Panc1 (cell line): ENCODE results near the gene WWOX.

ENCODE experiments used
- CTCF ChIP-seq: fragments of 450-650 bp; IDR thresholded peaks from 2 replicates; pipeline ENCODE4 v1.5.1; 2017; ENCODE audit warnings: mild to moderate bottlenecking
- POLR2AphosphoS5 ChIP-seq: IDR thresholded peaks from 2 replicates; pipeline ENCODE4 v1.6.1; 2012; ENCODE audit warnings: mild to moderate bottlenecking, low read depth, low read length, moderate library complexity
- SIN3A ChIP-seq: IDR thresholded peaks from 2 replicates; pipeline ENCODE4 v1.6.1; 2012; ENCODE audit warnings: low read depth, mild to moderate bottlenecking, low read length, moderate library complexity, borderline replicate concordance; ENCODE audit not compliant: insufficient read depth
- TCF7L2 ChIP-seq: IDR thresholded peaks from 2 replicates; pipeline ENCODE4 v1.6.1; 2011; ENCODE audit warnings: mild to moderate bottlenecking, low read depth, low read length, inconsistent platforms
- TF ChIP-seq, protein P1 (sequence below), 2 experiments: IDR thresholded peaks; 2 replicates each; pipeline ENCODE4 v1.6.1; 2011 to 2012; ENCODE audit warnings: low read depth in 2 of 2, control low read depth in 1 of 2, low read length in 1 of 2, mild to moderate bottlenecking in 1 of 2, moderate library complexity in 1 of 2; ENCODE audit not compliant: insufficient read depth in 1 of 2

DNA sequence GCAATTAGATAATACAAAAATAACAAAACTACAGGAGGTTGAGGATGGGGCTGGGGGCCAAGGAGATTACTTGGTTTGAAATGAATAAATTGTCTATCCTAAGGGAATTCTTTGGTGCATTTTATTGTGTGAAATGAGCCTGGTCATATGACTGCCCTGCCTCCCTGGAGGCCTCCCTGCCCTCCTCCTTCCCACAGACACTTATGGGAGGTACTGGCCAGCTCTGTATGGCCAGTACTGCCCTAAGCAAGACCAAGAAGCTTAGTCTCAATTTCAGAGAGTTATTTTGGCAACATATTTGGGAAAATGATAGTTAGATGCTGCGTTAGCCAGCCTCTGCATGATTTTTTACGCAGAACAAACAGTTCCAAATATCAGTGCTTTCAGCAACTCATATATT is 511.9 kb downstream of the WWOX start:
- TF ChIP-seq CTCF: no peak
- TF ChIP-seq, protein P1, sequence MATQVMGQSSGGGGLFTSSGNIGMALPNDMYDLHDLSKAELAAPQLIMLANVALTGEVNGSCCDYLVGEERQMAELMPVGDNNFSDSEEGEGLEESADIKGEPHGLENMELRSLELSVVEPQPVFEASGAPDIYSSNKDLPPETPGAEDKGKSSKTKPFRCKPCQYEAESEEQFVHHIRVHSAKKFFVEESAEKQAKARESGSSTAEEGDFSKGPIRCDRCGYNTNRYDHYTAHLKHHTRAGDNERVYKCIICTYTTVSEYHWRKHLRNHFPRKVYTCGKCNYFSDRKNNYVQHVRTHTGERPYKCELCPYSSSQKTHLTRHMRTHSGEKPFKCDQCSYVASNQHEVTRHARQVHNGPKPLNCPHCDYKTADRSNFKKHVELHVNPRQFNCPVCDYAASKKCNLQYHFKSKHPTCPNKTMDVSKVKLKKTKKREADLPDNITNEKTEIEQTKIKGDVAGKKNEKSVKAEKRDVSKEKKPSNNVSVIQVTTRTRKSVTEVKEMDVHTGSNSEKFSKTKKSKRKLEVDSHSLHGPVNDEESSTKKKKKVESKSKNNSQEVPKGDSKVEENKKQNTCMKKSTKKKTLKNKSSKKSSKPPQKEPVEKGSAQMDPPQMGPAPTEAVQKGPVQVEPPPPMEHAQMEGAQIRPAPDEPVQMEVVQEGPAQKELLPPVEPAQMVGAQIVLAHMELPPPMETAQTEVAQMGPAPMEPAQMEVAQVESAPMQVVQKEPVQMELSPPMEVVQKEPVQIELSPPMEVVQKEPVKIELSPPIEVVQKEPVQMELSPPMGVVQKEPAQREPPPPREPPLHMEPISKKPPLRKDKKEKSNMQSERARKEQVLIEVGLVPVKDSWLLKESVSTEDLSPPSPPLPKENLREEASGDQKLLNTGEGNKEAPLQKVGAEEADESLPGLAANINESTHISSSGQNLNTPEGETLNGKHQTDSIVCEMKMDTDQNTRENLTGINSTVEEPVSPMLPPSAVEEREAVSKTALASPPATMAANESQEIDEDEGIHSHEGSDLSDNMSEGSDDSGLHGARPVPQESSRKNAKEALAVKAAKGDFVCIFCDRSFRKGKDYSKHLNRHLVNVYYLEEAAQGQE (IDR thresholded peaks at IDR 0.05; ENCODE audit: insufficient read depth in 1 of 2, low read depth in 2 of 2, low read length in 1 of 2): no peak
- no peak for TF ChIP-seq POLR2AphosphoS5
- TF ChIP-seq TCF7L2: no peak
- no peak for TF ChIP-seq SIN3A
